T-helper 22 cell (primary cell): ENCODE data around the gene ASB13.

Source experiments
- DNase-seq: peaks from one replicate; pipeline ENCODE4 v3.0.0-alpha.2; 2020; ENCODE audit warnings: low read depth

ASB13 gene

GRCh38 chr10:5666008-5666840 lies at the start of gene ASB13:
ASB13 (minus strand) TSS chr10:5666595; CDS start chr10:5666551, 44 bp downstream.
- no peak for DNase-seq

- DNase-seq, result no peak
These were observed 45.2 kb upstream of the ASB13 start for GRCh38 chr10:5711642-5712041.

GRCh38 chr10:5710859-5711258 lies 44.5 kb upstream of the ASB13 start:
- DNase-seq, result no peak

- no peak for DNase-seq
These were observed 43.5 kb upstream of the ASB13 start for GRCh38 chr10:5709865-5710264.

GRCh38 chr10:5708356-5708755 lies 42.0 kb upstream of the ASB13 start:
- no peak for DNase-seq

- DNase-seq, result no peak
These were observed 31.7 kb upstream of the ASB13 start for GRCh38 chr10:5698062-5698461.

GRCh38 chr10:5697342-5697741 lies 30.9 kb upstream of the ASB13 start:
- DNase-seq, result no peak

- DNase-seq, result no peak
These were observed 28.2 kb upstream of the ASB13 start for GRCh38 chr10:5694573-5694972.

GRCh38 chr10:5692461-5693358 lies 26.3 kb upstream of the ASB13 start:
- DNase-seq, result peak; percentile 32

GRCh38 chr10:5691786-5692185 lies 25.4 kb upstream of the ASB13 start:
- no peak for DNase-seq

- DNase-seq, result no peak
These were observed 22.2 kb upstream of the ASB13 start for GRCh38 chr10:5688587-5688986.

GRCh38 chr10:5685764-5686240 lies 19.4 kb upstream of the ASB13 start:
- no peak for DNase-seq

GRCh38 chr10:5684971-5685763 lies 18.8 kb upstream of the ASB13 start:
- peak; percentile 70 for DNase-seq

- DNase-seq, result peak; percentile 95
These were observed 18.0 kb upstream of the ASB13 start, which contains the start of gene TASOR2 for GRCh38 chr10:5684318-5684970. TASOR2 (plus strand) TSS chr10:5684838; CDS start chr10:5720643, 35,805 bp downstream.

- DNase-seq, result no peak
These were observed 16.7 kb upstream of the ASB13 start for GRCh38 chr10:5683065-5683464.

GRCh38 chr10:5681930-5682329 lies 15.5 kb upstream of the ASB13 start:
- DNase-seq, result no peak

- no peak for DNase-seq
These were observed 13.2 kb upstream of the ASB13 start for GRCh38 chr10:5679606-5680005.

- no peak for DNase-seq
These were observed 12.6 kb upstream of the ASB13 start for GRCh38 chr10:5679037-5679435.

- no peak for DNase-seq
These were observed 12.1 kb upstream of the ASB13 start for GRCh38 chr10:5678397-5679036.

GRCh38 chr10:5670662-5671375 lies 4.4 kb upstream of the ASB13 start:
- DNase-seq, result no peak
